NB4 (cell line): ENCODE results near the gene CCRL2.

ENCODE experiments used
- DNase-seq: peaks from one replicate; pipeline ENCODE4 v3.0.0; 2010; ENCODE audit warnings: low read depth
- H3K4me3 ChIP-seq: one replicate; pipeline ENCODE4 v1.5.1; 2011; ENCODE audit warnings: mild to moderate bottlenecking, low read depth, low read length, moderate library complexity
- CTCF ChIP-seq: IDR thresholded peaks from one replicate; pipeline ENCODE4 v1.5.1; 2012; ENCODE audit warnings: low read depth, low read length
- MYC ChIP-seq: IDR thresholded peaks from 2 replicates; pipeline ENCODE4 v1.6.1; 2011; ENCODE audit warnings: low read depth, low read length
- POLR2A ChIP-seq: IDR thresholded peaks from 2 replicates; pipeline ENCODE4 v1.6.1; 2011; ENCODE audit warnings: mild to moderate bottlenecking; ENCODE audit not compliant: insufficient read length; ENCODE audit errors: extremely low read depth
- TF ChIP-seq, protein P1 (sequence below): IDR thresholded peaks from 2 replicates; pipeline ENCODE4 v1.6.1; 2011; ENCODE audit warnings: low read depth, low read length

CCRL2 gene

GRCh38 chr3:46414739-46415138 lies 7.7 kb downstream of the CCRL2 start:
- no peak for DNase-seq
- H3K4me3 ChIP-seq: no peak overlapping the region
- TF ChIP-seq, protein P1, sequence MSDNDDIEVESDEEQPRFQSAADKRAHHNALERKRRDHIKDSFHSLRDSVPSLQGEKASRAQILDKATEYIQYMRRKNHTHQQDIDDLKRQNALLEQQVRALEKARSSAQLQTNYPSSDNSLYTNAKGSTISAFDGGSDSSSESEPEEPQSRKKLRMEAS: no peak
- TF ChIP-seq MYC (no peak), CTCF (no peak), POLR2A (no peak)

- no peak overlapping the region for H3K4me3 ChIP-seq
- peak; percentile 66 for DNase-seq
- TF ChIP-seq MYC: no peak
Observed at GRCh38 chr3:46416125-46416810, 9.2 kb downstream of the CCRL2 start.

GRCh38 chr3:46416811-46417510 lies 9.9 kb downstream of the CCRL2 start:
- no peak overlapping the region for H3K4me3 ChIP-seq
- DNase-seq: no peak
- TF ChIP-seq, protein P1: no peak
- no peak for TF ChIP-seq POLR2A
- no peak for TF ChIP-seq MYC
- no peak for TF ChIP-seq CTCF

- TF ChIP-seq POLR2A (no peak), CTCF (no peak), MYC (no peak)
- TF ChIP-seq, protein P1: no peak
- no peak for DNase-seq
- no peak overlapping the region for H3K4me3 ChIP-seq
Observed at GRCh38 chr3:46417841-46418611, 11.0 kb downstream of the CCRL2 start.

- DNase-seq: no peak
- TF ChIP-seq CTCF (no peak), POLR2A (no peak), MYC (no peak)
- TF ChIP-seq, protein P1: no peak
- no peak overlapping the region for H3K4me3 ChIP-seq
Observed at GRCh38 chr3:46419816-46420215, 12.8 kb downstream of the CCRL2 start.

DNA sequence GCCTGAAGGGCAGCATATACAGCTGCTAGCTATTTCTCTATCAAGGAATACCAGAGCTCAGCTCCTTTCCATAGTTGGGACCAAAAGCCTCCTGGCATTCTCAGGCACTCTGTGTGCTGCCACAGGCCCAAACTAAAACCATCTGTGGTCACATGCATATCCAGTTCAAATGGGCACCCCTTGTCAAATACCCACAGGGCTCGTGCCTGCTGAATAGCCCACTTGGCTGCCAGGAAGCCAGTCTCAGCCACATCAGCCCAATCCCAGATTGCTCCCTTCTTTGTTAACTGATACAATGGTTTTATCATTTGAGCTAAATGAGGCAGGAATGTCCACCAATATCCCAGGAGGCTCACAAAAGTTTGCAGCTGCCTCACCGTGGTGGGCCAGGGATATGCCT lies 13.9 kb downstream of the CCRL2 start:
- no peak for TF ChIP-seq CTCF
- TF ChIP-seq, protein P1: no peak
- TF ChIP-seq POLR2A: no peak
- no peak for TF ChIP-seq MYC
- H3K4me3 ChIP-seq: no peak overlapping the region
- no peak for DNase-seq
